ENCODE data around the gene LCN1.
"Not testable (repeated sequence)": the region's sequence is repeated elsewhere in the genome, so short reads cannot be mapped to it uniquely, and the experiment has no call there.

Gene LCN1

GRCh38 chr9:135512904-135513303 is 8.3 kb upstream of the LCN1 start:
- Histone ChIP-seq H2BK5ac (ENCODE audit: low read depth, low read length, poor library complexity) (no peak overlapping the region), H4K12ac (ENCODE audit: low read depth, low read length) (no peak overlapping the region)

DNA sequence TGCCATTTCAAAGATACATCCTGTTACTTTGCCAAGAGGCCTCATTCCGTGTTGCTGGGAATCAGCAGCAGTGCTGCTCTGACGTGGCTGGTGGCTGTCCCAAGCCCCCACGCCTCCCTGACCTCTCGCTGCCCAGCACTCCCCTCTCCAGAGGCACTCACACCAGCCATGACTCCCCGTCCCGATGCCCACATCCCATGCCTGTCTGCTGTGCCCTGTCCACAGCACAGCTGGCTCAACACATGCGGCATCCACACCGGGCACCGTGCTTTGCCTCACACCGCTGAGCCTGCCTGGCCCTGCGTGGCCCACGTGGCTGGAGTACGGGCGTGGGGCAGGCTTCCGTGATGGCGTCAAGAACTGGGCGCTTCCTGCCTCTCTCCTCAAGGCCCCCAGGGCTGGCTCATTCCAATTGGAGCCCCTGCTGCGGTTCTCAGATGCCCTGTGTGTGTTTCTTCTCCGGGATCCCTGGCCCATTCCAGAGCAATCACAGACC is 7.8 kb upstream of the LCN1 start:
- H2BK12ac ChIP-seq (ENCODE audit: low read length), result no peak overlapping the region
- no peak overlapping the region for H2AFZ ChIP-seq (ENCODE audit: insufficient read depth, low read length, poor library complexity)
- H2AK5ac ChIP-seq (ENCODE audit: low read length), result no peak overlapping the region
- no peak overlapping the region for H2BK120ac ChIP-seq (ENCODE audit: insufficient read depth, low read length, poor library complexity)
- H2BK5ac ChIP-seq (ENCODE audit: low read depth, low read length, poor library complexity), result no peak overlapping the region
- H3K36me3 ChIP-seq (ENCODE audit: control insufficient read depth in 1 of 2, insufficient read depth in 2 of 2, low read length in 2 of 2), result no peaks in the 10 kb centered on the region
- H3K27ac ChIP-seq (ENCODE audit: low read depth, low read length), result no peak overlapping the region
- no peaks in the 10 kb centered on the region for H3K79me2 ChIP-seq (ENCODE audit: control insufficient read depth, insufficient read depth, low read length, poor library complexity)
- no CpG with 5 or more reads among the region's 19 CpGs for WGBS (ENCODE audit: extremely low coverage, insufficient coverage, insufficient read length)
- H3K4me2 ChIP-seq (ENCODE audit: low read length), result no peak overlapping the region
- no peak overlapping the region for H3K4ac ChIP-seq (ENCODE audit: low read depth, low read length)
- H3K9me3 ChIP-seq (ENCODE audit: insufficient read depth, low read depth, low read length), result peaks cover 2% of the 10 kb centered on the region
- no peak overlapping the region for H3K9ac ChIP-seq (ENCODE audit: low read length)
- no peak for DNase-seq
- no peak overlapping the region for H3K14ac ChIP-seq (ENCODE audit: low read length)
- no peak overlapping the region for H3K18ac ChIP-seq (ENCODE audit: low read length)
- H4K91ac ChIP-seq (ENCODE audit: low read depth, low read length), result no peak overlapping the region
- no peak overlapping the region for H3K4me3 ChIP-seq (ENCODE audit: low read depth, low read length)
- no peaks in the 10 kb centered on the region for H3K79me1 ChIP-seq (ENCODE audit: low read length)
- no peaks in the 10 kb centered on the region for H3K4me1 ChIP-seq (ENCODE audit: control insufficient read depth in 1 of 2, insufficient read depth in 2 of 2, low read length in 2 of 2)
- no peak overlapping the region for H3K23ac ChIP-seq (ENCODE audit: low read length)
- no peak overlapping the region for H4K12ac ChIP-seq (ENCODE audit: low read depth, low read length)
- H4K8ac ChIP-seq (ENCODE audit: low read depth, low read length), result no peak overlapping the region
- H3K27me3 ChIP-seq (ENCODE audit: insufficient read depth, low read length), result no peaks in the 10 kb centered on the region

More at GRCh38 chr9:135512904-135513303, 8.3 kb upstream of the LCN1 start:
- H3K4me3 ChIP-seq (ENCODE audit: low read depth, low read length), result no peak overlapping the region
- H3K36me3 ChIP-seq (ENCODE audit: control insufficient read depth in 1 of 2, insufficient read depth in 2 of 2, low read length in 2 of 2), result no peaks in the 10 kb centered on the region
- H4K8ac ChIP-seq (ENCODE audit: low read depth, low read length), result no peak overlapping the region
- no peak overlapping the region for H3K27ac ChIP-seq (ENCODE audit: low read depth, low read length)
- no peaks in the 10 kb centered on the region for H3K4me1 ChIP-seq (ENCODE audit: control insufficient read depth in 1 of 2, insufficient read depth in 2 of 2, low read length in 2 of 2)
- H2AFZ ChIP-seq (ENCODE audit: insufficient read depth, low read length, poor library complexity), result no peak overlapping the region
- no peak overlapping the region for H3K9ac ChIP-seq (ENCODE audit: low read length)
- no peak overlapping the region for H2BK120ac ChIP-seq (ENCODE audit: insufficient read depth, low read length, poor library complexity)
- H3K14ac ChIP-seq (ENCODE audit: low read length), result no peak overlapping the region
- no peak overlapping the region for H2AK5ac ChIP-seq (ENCODE audit: low read length)
- H2BK12ac ChIP-seq (ENCODE audit: low read length), result no peak overlapping the region
- H3K27me3 ChIP-seq (ENCODE audit: insufficient read depth, low read length), result no peaks in the 10 kb centered on the region
- H3K23ac ChIP-seq (ENCODE audit: low read length), result no peak overlapping the region
- H3K18ac ChIP-seq (ENCODE audit: low read length), result no peak overlapping the region
- no peak overlapping the region for H4K91ac ChIP-seq (ENCODE audit: low read depth, low read length)
- peaks cover 2% of the 10 kb centered on the region for H3K9me3 ChIP-seq (ENCODE audit: insufficient read depth, low read depth, low read length)
- H3K4ac ChIP-seq (ENCODE audit: low read depth, low read length), result no peak overlapping the region
- no CpG with 5 or more reads among the region's 7 CpGs for WGBS (ENCODE audit: extremely low coverage, insufficient coverage, insufficient read length)
- no peak overlapping the region for H3K4me2 ChIP-seq (ENCODE audit: low read length)
- H3K79me1 ChIP-seq (ENCODE audit: low read length), result no peaks in the 10 kb centered on the region
- no peak for DNase-seq
- no peaks in the 10 kb centered on the region for H3K79me2 ChIP-seq (ENCODE audit: control insufficient read depth, insufficient read depth, low read length, poor library complexity)

DNA sequence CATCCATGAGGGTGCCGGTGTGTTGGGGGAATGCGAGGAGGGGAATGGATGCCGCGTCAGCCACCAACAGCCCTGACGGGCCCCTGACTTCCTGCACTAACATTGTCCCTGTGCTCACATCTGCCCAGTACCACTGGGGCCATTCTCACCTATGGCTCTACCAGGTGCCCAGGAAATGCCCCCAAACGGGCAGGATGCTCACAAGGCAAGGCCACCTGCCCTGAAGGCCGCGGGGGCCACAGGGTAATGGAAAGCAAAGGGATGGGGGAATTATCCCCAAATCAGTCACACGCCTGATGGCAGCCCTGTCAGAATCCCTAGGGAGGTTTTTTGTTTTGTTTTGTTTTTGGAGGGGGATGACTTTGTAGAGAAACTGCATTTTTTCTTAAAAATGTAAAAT is 7.3 kb upstream of the LCN1 start:
- no CpG with 5 or more reads among the region's 9 CpGs for WGBS (ENCODE audit: extremely low coverage, insufficient coverage, insufficient read length)
- H3K9ac ChIP-seq (ENCODE audit: low read length); H2BK120ac ChIP-seq (ENCODE audit: insufficient read depth, low read length, poor library complexity): not testable (repeated sequence)

DNA sequence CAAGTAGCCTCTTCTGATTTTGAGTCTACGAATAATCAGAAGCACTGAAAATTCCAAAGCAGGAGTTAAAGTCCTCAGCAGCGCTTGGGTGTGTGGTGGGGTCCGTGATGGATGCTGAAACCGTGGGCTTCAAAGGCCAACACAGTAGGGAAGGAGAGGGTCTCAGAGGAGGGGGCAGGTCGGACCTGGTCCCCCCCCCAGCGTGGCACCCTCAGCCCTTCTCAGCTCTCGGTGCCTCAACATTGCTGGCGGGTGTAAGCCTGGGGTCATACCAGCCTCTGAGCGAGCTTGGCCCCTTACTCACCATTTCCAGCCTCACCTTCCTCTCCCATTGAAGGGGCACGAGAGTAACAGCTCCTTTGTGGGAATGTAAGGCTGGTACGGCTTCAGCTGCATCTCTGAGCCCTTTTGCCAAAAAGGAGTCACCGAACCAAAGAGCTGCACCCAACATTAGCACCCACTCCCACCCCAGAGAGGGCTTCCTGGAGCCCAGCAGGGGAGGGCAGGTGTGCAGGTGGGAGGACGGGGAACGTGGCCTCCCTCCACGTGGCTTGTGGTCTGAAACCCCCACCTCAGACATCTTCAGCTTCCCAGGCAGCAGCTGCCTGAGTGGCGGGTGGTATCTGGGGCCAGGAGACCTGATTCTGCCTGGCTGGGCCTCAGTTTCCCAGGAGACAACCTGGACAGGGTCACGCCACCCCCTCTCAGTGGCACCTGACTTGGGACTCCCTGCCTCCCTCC is 6.7 kb upstream of the LCN1 start:
- no peak overlapping the region for H2AFZ ChIP-seq (ENCODE audit: insufficient read depth, low read length, poor library complexity)
- DNase-seq, result no peak
- WGBS (ENCODE audit: extremely low coverage, insufficient coverage, insufficient read length), result no CpG with 5 or more reads among the region's 17 CpGs

More for the DNA sequence above, 7.3 kb upstream of the LCN1 start:
- not testable (repeated sequence) for H3K79me1 ChIP-seq (ENCODE audit: low read length); H3K14ac ChIP-seq (ENCODE audit: low read length); H3K27me3 ChIP-seq (ENCODE audit: insufficient read depth, low read length); H3K4me2 ChIP-seq (ENCODE audit: low read length); H3K27ac ChIP-seq (ENCODE audit: low read depth, low read length); H3K4ac ChIP-seq (ENCODE audit: low read depth, low read length); H3K4me1 ChIP-seq (ENCODE audit: control insufficient read depth in 1 of 2, insufficient read depth in 2 of 2, low read length in 2 of 2); H2BK5ac ChIP-seq (ENCODE audit: low read depth, low read length, poor library complexity); H4K12ac ChIP-seq (ENCODE audit: low read depth, low read length); H2AFZ ChIP-seq (ENCODE audit: insufficient read depth, low read length, poor library complexity); H3K23ac ChIP-seq (ENCODE audit: low read length); H3K4me3 ChIP-seq (ENCODE audit: low read depth, low read length); H3K36me3 ChIP-seq (ENCODE audit: control insufficient read depth in 1 of 2, insufficient read depth in 2 of 2, low read length in 2 of 2); H3K18ac ChIP-seq (ENCODE audit: low read length); H3K79me2 ChIP-seq (ENCODE audit: control insufficient read depth, insufficient read depth, low read length, poor library complexity); DNase-seq; H3K9me3 ChIP-seq (ENCODE audit: insufficient read depth, low read depth, low read length); H4K91ac ChIP-seq (ENCODE audit: low read depth, low read length); H2AK5ac ChIP-seq (ENCODE audit: low read length); H4K8ac ChIP-seq (ENCODE audit: low read depth, low read length); H2BK12ac ChIP-seq (ENCODE audit: low read length)

More for the DNA sequence above, 6.7 kb upstream of the LCN1 start:
- H3K27ac ChIP-seq (ENCODE audit: low read depth, low read length), result no peak overlapping the region
- H3K9ac ChIP-seq (ENCODE audit: low read length), result no peak overlapping the region
- H4K8ac ChIP-seq (ENCODE audit: low read depth, low read length), result no peak overlapping the region
- H3K4me3 ChIP-seq (ENCODE audit: low read depth, low read length), result no peak overlapping the region
- no peak overlapping the region for H2BK120ac ChIP-seq (ENCODE audit: insufficient read depth, low read length, poor library complexity)
- no peak overlapping the region for H2BK5ac ChIP-seq (ENCODE audit: low read depth, low read length, poor library complexity)
- H2AK5ac ChIP-seq (ENCODE audit: low read length), result no peak overlapping the region
- no peak overlapping the region for H4K12ac ChIP-seq (ENCODE audit: low read depth, low read length)
- no peak overlapping the region for H3K4me2 ChIP-seq (ENCODE audit: low read length)
- no peak overlapping the region for H3K23ac ChIP-seq (ENCODE audit: low read length)
- H3K79me2 ChIP-seq (ENCODE audit: control insufficient read depth, insufficient read depth, low read length, poor library complexity), result no peaks in the 10 kb centered on the region
- H3K18ac ChIP-seq (ENCODE audit: low read length), result no peak overlapping the region
- no peaks in the 10 kb centered on the region for H3K4me1 ChIP-seq (ENCODE audit: control insufficient read depth in 1 of 2, insufficient read depth in 2 of 2, low read length in 2 of 2)
- H3K9me3 ChIP-seq (ENCODE audit: insufficient read depth, low read depth, low read length), result peaks cover 3% of the 10 kb centered on the region
- H3K36me3 ChIP-seq (ENCODE audit: control insufficient read depth in 1 of 2, insufficient read depth in 2 of 2, low read length in 2 of 2), result no peaks in the 10 kb centered on the region
- no peaks in the 10 kb centered on the region for H3K27me3 ChIP-seq (ENCODE audit: insufficient read depth, low read length)
- no peak overlapping the region for H3K14ac ChIP-seq (ENCODE audit: low read length)
- no peak overlapping the region for H2BK12ac ChIP-seq (ENCODE audit: low read length)
- no peak overlapping the region for H4K91ac ChIP-seq (ENCODE audit: low read depth, low read length)
- H3K79me1 ChIP-seq (ENCODE audit: low read length), result no peaks in the 10 kb centered on the region
- no peak overlapping the region for H3K4ac ChIP-seq (ENCODE audit: low read depth, low read length)
